ENCODE data around the gene WDR82.

The WDR82 gene

DNA sequence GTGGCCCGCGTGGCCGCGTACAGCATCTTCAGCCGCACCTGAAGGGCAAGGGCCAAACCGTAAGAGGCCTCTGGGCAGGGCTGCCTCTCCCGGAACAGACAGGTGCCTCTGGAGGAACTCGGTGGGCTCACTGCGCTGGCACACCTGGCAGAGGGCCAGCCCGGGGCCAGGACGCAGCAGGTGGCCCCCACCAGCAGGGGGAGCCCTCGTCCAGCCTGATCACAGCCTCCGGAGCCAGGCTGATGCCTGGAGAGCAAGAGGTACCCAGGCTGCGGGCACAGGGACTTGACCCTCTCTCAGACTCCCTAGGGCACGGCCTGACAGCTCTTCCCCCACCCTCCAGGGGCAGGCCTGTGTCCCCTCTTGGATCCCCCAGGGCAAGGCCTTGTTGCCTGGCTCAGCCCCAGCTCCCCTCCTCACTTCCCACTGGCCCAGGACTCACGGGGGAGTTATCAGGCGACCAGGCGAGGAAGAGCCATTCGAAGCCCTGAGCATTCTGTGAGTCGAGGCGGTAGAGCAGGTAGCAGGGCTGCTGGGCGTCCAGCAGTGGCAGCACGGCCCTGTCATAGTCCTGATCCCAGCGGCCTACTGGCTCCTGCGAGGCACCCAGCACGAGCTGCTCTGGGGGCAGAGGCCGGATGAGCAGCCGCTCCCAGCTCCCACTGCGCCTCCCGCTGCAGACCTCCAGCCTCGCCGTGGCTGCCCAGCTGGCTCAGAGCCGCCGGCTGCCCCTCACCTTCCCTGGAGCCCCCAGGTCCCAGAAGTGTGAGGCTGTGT lies 46.8 kb downstream of the WDR82 start:
- no peak overlapping the region for H3K4me3 ChIP-seq (ENCODE audit: low read depth, low read length)
- TF ChIP-seq, protein P1, sequence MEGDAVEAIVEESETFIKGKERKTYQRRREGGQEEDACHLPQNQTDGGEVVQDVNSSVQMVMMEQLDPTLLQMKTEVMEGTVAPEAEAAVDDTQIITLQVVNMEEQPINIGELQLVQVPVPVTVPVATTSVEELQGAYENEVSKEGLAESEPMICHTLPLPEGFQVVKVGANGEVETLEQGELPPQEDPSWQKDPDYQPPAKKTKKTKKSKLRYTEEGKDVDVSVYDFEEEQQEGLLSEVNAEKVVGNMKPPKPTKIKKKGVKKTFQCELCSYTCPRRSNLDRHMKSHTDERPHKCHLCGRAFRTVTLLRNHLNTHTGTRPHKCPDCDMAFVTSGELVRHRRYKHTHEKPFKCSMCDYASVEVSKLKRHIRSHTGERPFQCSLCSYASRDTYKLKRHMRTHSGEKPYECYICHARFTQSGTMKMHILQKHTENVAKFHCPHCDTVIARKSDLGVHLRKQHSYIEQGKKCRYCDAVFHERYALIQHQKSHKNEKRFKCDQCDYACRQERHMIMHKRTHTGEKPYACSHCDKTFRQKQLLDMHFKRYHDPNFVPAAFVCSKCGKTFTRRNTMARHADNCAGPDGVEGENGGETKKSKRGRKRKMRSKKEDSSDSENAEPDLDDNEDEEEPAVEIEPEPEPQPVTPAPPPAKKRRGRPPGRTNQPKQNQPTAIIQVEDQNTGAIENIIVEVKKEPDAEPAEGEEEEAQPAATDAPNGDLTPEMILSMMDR (IDR thresholded peaks at IDR 0.05; ENCODE audit: low read depth, low read length, missing control alignments), result peak; percentile 97
- no peak for DNase-seq (ENCODE audit: low read depth)

DNA sequence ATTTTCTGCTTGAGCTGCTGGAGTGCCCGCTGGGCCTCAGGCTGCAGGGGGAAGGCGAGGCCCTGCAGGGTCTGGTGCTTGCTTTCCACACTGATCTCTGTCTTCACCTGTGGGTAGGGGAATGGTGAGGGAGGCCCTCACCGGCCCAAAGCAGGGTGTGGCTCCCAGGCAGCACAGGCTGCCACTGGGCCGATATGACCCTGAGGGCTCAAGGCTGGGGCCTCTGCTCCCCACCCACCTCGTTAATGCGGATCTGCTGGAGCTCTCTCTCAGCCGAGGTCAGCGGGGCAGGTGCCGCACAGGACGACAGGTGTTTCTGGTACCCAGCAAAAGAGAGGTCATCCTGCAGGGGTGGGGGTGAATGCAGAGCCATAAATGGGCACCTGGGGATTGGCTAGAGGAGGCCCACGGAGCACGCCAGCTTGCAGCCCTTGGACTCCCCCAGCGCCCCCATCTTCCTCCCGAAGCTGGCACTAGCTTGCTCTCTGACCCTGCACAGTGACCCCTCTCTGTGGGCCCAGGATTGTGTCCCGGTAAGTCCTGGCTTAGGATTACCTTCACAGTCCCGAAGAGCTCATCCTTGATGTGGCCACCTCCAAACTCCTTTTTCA lies 47.5 kb downstream of the WDR82 start:
- no peak for DNase-seq (ENCODE audit: low read depth)
- TF ChIP-seq, protein P1 (IDR thresholded peaks at IDR 0.05; ENCODE audit: low read depth, low read length, missing control alignments), result no peak
- no peak overlapping the region for H3K4me3 ChIP-seq (ENCODE audit: low read depth, low read length)

DNA sequence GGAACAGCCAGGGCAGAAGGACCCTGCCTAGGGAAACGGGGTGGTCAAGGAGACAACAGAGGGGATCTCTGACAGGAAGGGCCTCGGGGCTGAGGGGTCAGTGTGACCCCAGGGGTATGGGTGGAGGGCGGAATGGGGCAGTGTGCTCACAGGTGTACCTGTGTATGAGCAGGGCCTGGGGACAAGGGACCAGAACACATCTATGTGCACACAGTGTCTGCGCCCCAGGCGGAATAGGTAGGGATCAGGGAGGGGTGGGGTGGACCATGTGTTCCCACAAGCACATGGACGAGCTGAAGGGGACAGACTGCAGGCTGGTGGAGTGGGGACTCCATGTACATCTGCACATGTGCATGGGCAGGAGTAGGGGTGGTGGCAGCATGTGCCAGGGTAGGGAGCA lies 48.0 kb downstream of the WDR82 start:
- TF ChIP-seq, protein P1 (IDR thresholded peaks at IDR 0.05; ENCODE audit: low read depth, low read length, missing control alignments), result no peak
- no peak overlapping the region for H3K4me3 ChIP-seq (ENCODE audit: low read depth, low read length)
- DNase-seq (ENCODE audit: low read depth), result no peak

DNA sequence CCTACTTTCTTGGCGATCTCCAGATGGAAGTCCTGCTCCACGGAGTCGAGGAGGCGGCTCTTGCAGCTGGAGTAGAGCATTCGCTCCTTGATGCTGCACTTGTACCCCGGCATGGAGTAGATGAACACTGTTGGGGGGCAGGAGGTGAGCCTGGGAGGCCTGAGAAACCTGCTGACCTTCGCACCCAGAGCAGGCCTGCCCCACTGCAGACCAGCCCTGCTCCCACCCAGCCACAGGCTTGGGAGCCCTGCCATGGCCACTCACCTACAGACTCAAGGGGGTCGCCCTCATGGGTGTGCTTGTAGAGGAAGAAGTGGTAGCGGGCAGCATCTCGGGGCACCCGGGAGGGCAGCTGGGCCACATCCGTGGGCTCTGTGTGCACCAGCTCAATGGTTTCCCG lies 48.8 kb downstream of the WDR82 start:
- DNase-seq (ENCODE audit: low read depth), result no peak
- no peak overlapping the region for H3K4me3 ChIP-seq (ENCODE audit: low read depth, low read length)
- TF ChIP-seq, protein P1 (IDR thresholded peaks at IDR 0.05; ENCODE audit: low read depth, low read length, missing control alignments), result no peak

DNA sequence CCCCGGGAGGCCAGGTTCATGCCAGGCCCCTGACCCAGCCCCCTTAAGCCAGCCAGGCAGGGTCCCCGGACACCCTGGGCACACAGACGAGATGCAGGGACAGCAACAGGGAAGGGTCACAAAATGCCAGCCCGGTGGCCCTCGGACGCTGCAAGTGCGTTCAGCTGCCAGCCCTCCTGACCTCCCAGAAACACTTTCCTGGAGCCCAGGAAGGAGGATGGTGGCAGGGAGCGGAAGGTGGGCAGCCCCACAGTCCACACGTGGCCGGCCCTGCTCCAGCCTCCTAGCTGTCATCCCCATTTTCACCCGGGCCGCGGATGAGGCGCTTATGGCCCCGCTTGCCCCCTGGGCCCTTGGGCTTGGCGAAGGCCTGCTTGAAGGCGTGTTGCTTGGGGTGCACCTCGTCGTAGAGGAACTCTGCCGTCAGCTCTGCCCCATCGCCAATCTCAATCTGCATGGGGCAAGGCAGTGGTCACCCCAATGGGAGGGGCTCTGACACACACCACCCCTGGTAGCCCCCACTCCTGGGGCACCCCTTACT lies 49.6 kb downstream of the WDR82 start:
- DNase-seq (ENCODE audit: low read depth), result no peak
- no peak overlapping the region for H3K4me3 ChIP-seq (ENCODE audit: low read depth, low read length)
- TF ChIP-seq, protein P1 (IDR thresholded peaks at IDR 0.05; ENCODE audit: low read depth, low read length, missing control alignments), result no peak

DNA sequence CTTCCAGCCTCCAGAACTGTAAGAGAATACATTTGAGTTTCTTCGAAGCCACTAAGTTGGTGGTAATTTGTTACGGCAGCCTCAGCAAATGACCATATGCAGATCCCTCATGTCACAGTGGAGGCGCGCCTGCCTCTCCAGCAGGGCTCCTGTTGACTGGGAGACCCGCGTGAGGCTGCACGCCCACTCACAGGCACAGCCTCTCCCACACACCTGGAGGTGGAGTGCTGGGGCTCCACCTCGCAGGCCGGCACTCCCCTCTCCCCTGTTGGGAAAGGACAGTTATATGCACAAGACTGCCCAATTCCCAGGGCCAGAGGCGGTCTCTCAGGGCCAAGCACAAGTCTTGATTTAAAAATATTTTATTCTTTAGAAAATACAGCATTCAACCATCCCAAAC lies 50.2 kb downstream of the WDR82 start:
- no peak for DNase-seq (ENCODE audit: low read depth)
- TF ChIP-seq, protein P1 (IDR thresholded peaks at IDR 0.05; ENCODE audit: low read depth, low read length, missing control alignments), result no peak
- H3K4me3 ChIP-seq (ENCODE audit: low read depth, low read length), result no peak overlapping the region

Data from GM12864 (cell line).